Central memory CD8-positive, alpha-beta T cell (primary cell): ENCODE measurements around the gene INHBE.
"Not testable (repeated sequence)": the region's sequence is repeated elsewhere in the genome, so short reads cannot be mapped to it uniquely, and the experiment has no call there.

Source experiments
- ATAC-seq: fragments of 150-1000 bp; cut with Tn5 transposase; replicated peaks from 2 replicates; pipeline ENCODE4 v1.10.0; 2022; ENCODE audit warnings: mild to moderate bottlenecking, moderate FRiP score, moderate number of reproducible peaks; ENCODE audit not compliant: poor library complexity, severe bottlenecking; ENCODE audit errors: extremely low read depth
- DNase-seq, 2 donors: peaks; one replicate each; pipeline ENCODE4 v3.0.0; 2021; ENCODE audit warnings: low spot score in 2 of 2
- H3K27ac Mint-ChIP-seq: one replicate; pipeline ENCODE4 v1.8.0; 2022; ENCODE audit warnings: low read depth, mild to moderate bottlenecking, moderate library complexity, mixed read lengths
- H3K27me3 Mint-ChIP-seq: one replicate; pipeline ENCODE4 v1.8.0; 2022; ENCODE audit warnings: mixed read lengths
- H3K36me3 Mint-ChIP-seq: one replicate; pipeline ENCODE4 v1.8.0; 2022; ENCODE audit warnings: mild to moderate bottlenecking, moderate library complexity, mixed read lengths; ENCODE audit not compliant: insufficient read depth
- H3K4me1 Mint-ChIP-seq: one replicate; pipeline ENCODE4 v1.8.0; 2022; ENCODE audit warnings: mixed read lengths
- H3K4me3 Mint-ChIP-seq: one replicate; pipeline ENCODE4 v1.8.0; 2022; ENCODE audit warnings: mild to moderate bottlenecking, moderate library complexity, mixed read lengths
- H3K9me3 Mint-ChIP-seq: one replicate; pipeline ENCODE4 v1.8.0; 2022; ENCODE audit warnings: mixed read lengths

Gene INHBE, protein sequence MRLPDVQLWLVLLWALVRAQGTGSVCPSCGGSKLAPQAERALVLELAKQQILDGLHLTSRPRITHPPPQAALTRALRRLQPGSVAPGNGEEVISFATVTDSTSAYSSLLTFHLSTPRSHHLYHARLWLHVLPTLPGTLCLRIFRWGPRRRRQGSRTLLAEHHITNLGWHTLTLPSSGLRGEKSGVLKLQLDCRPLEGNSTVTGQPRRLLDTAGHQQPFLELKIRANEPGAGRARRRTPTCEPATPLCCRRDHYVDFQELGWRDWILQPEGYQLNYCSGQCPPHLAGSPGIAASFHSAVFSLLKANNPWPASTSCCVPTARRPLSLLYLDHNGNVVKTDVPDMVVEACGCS

DNA sequence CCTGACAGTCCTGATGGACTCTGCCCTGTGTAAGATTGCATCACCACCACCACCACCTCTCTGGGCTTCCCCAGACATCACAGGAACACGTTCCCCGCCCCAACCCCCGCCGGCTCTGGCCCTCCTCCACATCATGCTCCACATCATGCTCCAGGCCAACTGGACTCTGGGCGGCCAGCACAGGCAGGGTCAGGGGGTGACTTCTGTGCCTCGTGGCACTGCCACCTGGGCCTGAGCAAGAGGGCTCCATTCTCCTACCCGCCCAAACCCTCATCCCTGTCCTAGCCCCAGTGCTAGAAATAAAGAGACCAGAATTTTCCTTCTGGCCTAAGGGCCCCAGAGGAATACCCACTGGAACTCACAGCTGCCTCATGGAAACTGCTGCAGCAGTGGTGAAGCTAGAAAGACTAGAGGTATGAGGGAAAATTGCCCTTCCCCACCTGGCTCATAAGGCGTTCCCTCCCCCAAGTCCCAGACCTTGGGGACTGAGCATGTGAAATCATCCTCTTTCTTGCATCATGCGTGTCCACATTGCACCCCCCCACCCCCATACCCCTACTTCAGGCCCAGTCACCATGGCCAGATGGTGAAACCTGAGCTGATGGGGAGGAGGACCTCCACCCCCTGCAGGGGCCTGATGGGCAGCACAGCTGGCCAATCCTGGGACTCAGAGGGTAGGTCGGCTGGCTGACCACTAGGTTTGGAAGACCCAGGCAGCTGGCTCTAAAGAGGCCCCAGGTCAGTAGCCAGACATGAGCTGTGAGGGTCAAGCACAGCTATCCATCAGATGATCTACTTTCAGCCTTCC lies at the start of gene INHBE:
Gene INHBE (plus strand): TSS at position 742 of the 808 bp plus-strand sequence. CDS start 230 bp downstream, outside the sequence.
- ATAC-seq, result no peak
- Mint-ChIP-seq H3K4me3 (peak within 1 kb of the TSS; percentile 21), H3K27me3 (peaks cover 16% of the 10 kb centered on the region), H3K4me1 (peaks cover 18% of the 10 kb centered on the region), H3K9me3 (no peaks in the 10 kb centered on the region), H3K36me3 (peaks cover 5% of the 10 kb centered on the region), H3K27ac (peak within 1 kb of the TSS; percentile 15)
- DNase-seq, result no peak

DNA sequence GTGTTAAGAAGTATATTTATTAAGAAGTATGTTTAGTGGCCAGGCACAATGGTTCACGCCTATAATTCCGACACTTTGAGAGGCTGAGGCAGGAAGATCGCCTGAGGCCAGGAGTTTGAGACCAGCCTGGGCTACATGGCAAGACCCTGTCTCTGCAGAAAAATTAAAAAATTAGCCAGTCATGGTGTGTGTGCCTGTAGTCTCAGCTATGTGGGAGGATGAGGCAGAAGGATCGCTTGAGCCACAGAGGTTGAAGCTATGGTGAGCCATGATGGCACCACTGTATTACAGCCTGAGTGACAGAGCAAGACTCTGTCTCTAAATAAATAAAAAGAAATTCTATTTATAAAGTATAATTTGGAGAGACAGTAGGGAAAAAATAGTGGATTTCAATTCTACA lies 44.6 kb upstream of the INHBE start:
- DNase-seq, result no peak
- H3K27me3 Mint-ChIP-seq, result no peaks in the 10 kb centered on the region
- H3K4me3 Mint-ChIP-seq, result no peak overlapping the region
- peaks cover 15% of the 10 kb centered on the region for H3K36me3 Mint-ChIP-seq
- no peak for ATAC-seq
- H3K9me3 Mint-ChIP-seq, result no peaks in the 10 kb centered on the region
- H3K27ac Mint-ChIP-seq, result peak overlapping the region; percentile 35
- peaks cover 33% of the 10 kb centered on the region for H3K4me1 Mint-ChIP-seq

DNA sequence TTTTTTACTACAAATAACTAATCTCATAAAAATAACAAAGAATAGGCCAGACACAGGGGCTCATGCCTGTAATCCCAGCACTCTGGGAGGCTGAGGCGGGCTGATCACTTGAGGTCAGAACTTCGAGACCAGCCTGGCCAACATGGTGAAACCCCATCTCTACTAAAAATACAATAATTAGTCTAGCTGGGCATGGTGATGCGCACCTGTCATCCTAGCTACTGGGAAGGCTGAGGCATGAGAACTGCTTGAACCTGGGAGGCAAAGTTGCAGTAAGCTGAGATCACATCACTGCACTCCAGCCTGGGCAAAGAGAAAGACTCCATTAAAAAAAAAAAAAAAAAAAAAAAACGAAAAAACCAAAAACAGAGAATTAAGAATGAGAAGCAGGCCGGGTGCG lies 40.9 kb upstream of the INHBE start:
- not testable (repeated sequence) for H3K27ac Mint-ChIP-seq, H3K27me3 Mint-ChIP-seq, H3K9me3 Mint-ChIP-seq, ATAC-seq, DNase-seq, H3K4me3 Mint-ChIP-seq
- peaks cover 13% of the 10 kb centered on the region for H3K36me3 Mint-ChIP-seq
- H3K4me1 Mint-ChIP-seq, result peaks cover 40% of the 10 kb centered on the region

DNA sequence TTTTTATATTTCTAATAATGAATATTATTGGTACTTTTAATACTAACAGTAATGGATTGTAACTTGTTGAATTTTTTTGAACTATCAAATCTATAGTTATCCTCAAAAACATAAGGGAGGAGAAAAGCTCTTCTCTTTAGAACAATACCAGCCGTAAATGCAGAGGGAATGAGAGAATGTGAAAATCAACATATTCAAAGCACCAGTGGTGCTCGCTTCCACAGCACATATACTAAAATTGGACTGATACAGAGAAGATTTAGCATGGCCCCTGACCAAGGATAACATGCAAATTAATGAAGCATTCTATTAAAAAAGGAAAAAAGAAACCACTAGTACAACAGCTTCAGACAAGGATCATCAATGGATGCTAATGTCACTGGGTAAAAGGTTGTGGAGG lies 40.0 kb upstream of the INHBE start:
- peaks cover 43% of the 10 kb centered on the region for H3K4me1 Mint-ChIP-seq
- peaks cover 13% of the 10 kb centered on the region for H3K36me3 Mint-ChIP-seq
- H3K27ac Mint-ChIP-seq, result peak overlapping the region; percentile 64
- DNase-seq (no peak), ATAC-seq (no peak)
- no peaks in the 10 kb centered on the region for H3K27me3 Mint-ChIP-seq
- H3K4me3 Mint-ChIP-seq, result no peak overlapping the region
- H3K9me3 Mint-ChIP-seq, result no peaks in the 10 kb centered on the region

DNA sequence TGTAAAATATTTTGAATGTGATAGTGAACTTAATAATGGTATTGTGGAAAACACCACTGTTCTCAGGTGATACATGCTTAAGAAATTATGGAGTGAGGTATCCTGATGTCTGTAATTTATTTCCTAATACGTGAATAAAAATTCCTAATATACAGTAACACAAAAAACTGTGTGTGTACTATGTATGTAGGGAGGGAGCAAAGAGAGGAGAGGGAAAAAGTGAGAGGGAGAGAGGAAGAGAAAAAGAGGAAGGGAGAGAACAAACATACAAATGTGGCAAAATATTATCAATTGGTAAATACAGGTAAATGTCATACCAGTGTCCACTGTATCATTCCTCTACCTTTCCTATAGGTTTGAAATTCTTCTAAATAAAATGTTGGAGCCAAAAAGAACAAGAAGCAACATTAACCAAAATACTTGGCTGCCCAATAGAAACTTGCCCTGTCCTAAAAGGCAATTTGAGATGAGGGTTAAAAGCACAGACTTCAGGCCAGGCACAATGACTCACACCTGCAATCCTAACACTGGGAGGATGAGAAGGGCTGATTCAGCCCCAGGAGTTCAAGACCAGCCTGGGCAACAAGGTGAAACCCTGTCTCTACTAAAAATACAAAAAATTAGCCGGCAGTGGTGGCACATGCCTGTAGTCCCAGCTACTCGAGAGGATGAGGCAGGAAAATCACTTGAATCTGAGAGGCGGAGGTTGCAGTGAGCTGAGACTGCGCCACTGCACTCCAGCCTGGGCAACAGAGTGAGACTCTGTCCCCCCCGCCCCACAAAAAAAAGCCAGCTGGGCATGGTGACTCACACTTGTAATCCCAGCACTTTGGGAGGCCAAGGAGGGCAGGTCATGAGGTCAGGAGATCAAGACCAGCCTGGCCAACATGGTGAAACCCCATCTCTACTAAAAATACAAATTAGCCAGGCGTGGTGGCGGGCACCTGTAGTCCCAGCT lies 38.8 kb upstream of the INHBE start:
- peaks cover 16% of the 10 kb centered on the region for H3K36me3 Mint-ChIP-seq
- H3K27me3 Mint-ChIP-seq, result no peaks in the 10 kb centered on the region
- no peaks in the 10 kb centered on the region for H3K9me3 Mint-ChIP-seq
- DNase-seq, result no peak
- H3K4me3 Mint-ChIP-seq, result no peak overlapping the region
- H3K4me1 Mint-ChIP-seq, result peaks cover 47% of the 10 kb centered on the region
- no peak overlapping the region for H3K27ac Mint-ChIP-seq
- no peak for ATAC-seq

DNA sequence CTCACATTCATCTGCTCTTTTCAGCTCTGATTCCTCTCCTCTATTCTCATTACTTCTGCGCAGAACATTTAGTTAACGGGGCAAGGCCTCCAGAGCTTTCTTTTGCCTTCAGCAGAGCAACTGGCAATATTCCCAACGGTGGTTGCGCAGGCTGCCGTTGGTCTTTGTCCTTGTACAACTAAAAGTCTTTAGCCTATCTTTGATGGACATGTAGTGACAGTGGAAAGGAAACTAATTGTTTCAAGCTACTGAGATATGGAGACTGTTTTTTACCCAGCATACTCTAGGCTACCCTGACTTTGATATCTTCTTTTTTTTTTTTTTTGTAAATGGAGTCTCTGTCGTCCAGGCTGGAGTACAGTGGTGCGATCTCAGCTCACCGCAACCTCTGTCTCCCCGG lies 36.9 kb upstream of the INHBE start:
- no peak for DNase-seq

DNA sequence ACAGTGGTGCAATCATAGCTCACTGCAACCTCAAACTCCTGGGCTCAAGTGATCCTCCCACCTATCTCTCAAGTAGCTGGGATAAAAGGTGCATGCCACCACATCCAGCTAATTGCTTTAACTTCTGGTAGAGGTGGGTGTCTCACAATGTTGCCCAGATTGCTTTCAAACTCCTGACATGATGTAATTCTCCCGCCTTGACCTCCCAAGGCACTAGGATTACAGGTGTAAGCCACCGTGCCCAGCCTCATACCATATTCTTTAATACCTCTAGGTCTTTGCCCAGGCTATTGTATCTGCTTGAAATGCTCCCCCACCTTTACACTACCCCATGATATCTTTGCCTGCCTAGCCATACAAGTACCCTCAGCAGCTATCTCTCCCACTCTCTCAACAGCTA lies 35.6 kb upstream of the INHBE start:
- peak overlapping the region; percentile 82 for H3K27ac Mint-ChIP-seq
- no peak for ATAC-seq
- peaks cover 41% of the 10 kb centered on the region for H3K4me1 Mint-ChIP-seq
- no peak for DNase-seq
- no peaks in the 10 kb centered on the region for H3K9me3 Mint-ChIP-seq
- no peaks in the 10 kb centered on the region for H3K27me3 Mint-ChIP-seq
- H3K36me3 Mint-ChIP-seq, result peaks cover 26% of the 10 kb centered on the region
- no peak overlapping the region for H3K4me3 Mint-ChIP-seq

More for the DNA sequence above, 36.9 kb upstream of the INHBE start:
- no peak overlapping the region for H3K4me3 Mint-ChIP-seq
- no peak overlapping the region for H3K27ac Mint-ChIP-seq
- peaks cover 37% of the 10 kb centered on the region for H3K4me1 Mint-ChIP-seq
- peaks cover 19% of the 10 kb centered on the region for H3K36me3 Mint-ChIP-seq
- H3K9me3 Mint-ChIP-seq, result no peaks in the 10 kb centered on the region
- H3K27me3 Mint-ChIP-seq, result no peaks in the 10 kb centered on the region
- ATAC-seq, result no peak

DNA sequence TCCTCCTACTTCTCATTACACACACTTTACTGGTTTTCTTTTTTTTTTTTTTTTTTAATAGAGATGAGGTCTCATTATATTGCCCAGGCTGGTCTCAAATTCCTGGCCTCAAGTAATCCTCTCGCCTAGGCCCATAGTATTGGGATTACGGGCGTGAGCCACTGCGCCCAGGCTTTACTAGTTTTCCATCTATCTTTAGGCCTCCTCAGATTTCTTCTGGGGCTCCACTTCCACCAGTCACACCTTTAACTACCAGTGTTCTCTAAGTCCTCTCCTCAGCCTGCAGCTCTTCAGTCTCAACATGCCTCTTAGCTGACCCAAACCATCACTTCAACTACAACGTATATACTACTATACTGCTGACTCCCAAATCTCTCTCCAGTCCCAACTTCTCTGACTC lies 34.6 kb upstream of the INHBE start:
- Mint-ChIP-seq H3K4me3 (no peak overlapping the region), H3K4me1 (peaks cover 39% of the 10 kb centered on the region), H3K27me3 (no peaks in the 10 kb centered on the region), H3K27ac (peak overlapping the region; percentile 63), H3K36me3 (peaks cover 26% of the 10 kb centered on the region), H3K9me3 (no peaks in the 10 kb centered on the region)
- no peak for DNase-seq
- ATAC-seq, result no peak

DNA sequence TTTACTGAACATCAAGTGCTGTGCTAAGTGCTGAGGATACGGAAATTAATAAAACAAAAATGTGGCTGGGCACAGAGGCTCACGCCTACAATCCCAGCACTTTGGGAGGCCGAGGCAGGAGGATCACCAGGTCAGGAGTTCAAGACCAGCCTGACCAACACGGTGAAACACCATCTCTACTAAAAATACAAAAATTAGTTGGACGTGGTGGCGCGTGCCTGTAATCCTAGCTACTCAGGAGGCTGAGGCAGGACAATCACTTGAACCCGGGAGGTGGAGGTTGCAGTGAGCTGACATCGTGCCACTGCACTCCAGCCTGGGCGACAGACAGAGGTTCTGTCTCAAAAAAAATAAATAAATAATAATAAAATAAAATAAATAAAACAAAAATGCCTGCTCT lies 28.2 kb upstream of the INHBE start:
- not testable (repeated sequence) for H3K27me3 Mint-ChIP-seq, DNase-seq, H3K9me3 Mint-ChIP-seq, H3K27ac Mint-ChIP-seq, ATAC-seq, H3K4me3 Mint-ChIP-seq
- H3K4me1 Mint-ChIP-seq, result peaks cover 45% of the 10 kb centered on the region
- peaks cover 43% of the 10 kb centered on the region for H3K36me3 Mint-ChIP-seq

DNA sequence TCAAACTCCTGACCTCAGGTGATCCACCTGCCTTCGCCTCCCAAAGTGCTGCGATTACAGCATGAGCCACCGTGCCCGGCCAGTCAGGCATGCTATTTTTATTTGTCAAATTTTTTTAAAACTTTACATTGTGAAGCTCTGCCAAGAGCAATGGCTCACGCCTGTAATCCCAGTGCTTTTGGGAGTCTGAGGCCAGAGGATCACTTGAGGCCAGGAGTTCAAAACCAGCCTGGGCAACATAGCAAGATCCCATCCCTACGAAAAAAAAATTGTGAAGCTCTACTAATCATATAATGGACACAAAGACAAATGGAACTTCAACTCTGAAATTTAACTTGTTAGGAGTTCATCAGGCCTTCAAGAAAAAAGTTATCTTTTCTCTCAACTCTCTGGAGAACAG lies 26.1 kb upstream of the INHBE start:
- peak overlapping the region; percentile 88 for H3K4me3 Mint-ChIP-seq
- H3K27me3 Mint-ChIP-seq, result no peaks in the 10 kb centered on the region
- peaks cover 45% of the 10 kb centered on the region for H3K4me1 Mint-ChIP-seq
- H3K36me3 Mint-ChIP-seq, result peaks cover 32% of the 10 kb centered on the region
- H3K27ac Mint-ChIP-seq, result peak overlapping the region; percentile 100
- no peak for DNase-seq
- no peaks in the 10 kb centered on the region for H3K9me3 Mint-ChIP-seq
- ATAC-seq, result no peak

DNA sequence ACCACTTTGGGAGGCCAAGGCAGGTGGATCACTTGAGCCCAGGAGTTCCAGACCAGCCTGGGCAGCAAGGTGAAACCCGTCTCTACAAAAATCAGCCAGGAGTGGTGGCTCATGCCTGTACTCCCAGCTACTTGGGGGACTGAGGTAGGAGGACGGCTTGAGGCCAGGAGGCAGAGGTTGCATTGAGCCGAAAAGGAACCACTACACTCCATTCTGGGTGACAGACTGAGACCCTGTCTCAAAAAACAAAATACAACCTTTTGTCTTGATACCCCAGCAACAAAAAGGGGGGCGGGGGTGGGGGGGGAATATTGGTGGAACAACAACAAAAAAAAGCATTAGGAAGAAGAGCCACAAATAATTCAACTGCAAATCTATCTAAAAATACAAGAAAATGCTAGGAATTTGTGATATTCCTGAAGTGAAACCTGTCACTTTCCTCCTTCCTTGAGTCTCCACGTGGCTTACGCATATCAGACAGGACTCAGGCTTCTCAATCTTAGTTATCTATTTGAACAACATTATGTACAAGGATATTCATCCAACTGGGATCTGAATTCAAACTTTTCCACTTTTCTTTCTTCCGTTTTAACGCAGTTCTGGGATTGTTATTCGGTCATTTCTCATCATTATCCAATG lies 25.5 kb upstream of the INHBE start:
- no peak for ATAC-seq
- peaks cover 40% of the 10 kb centered on the region for H3K4me1 Mint-ChIP-seq

More for the DNA sequence above, 25.5 kb upstream of the INHBE start:
- DNase-seq, result no peak
- no peaks in the 10 kb centered on the region for H3K27me3 Mint-ChIP-seq
- peaks cover 27% of the 10 kb centered on the region for H3K36me3 Mint-ChIP-seq
- peak overlapping the region; percentile 100 for H3K27ac Mint-ChIP-seq
- no peaks in the 10 kb centered on the region for H3K9me3 Mint-ChIP-seq
- H3K4me3 Mint-ChIP-seq, result peak overlapping the region; percentile 88
